NCI-H774 (cell line): Measurements from ENCODE around the gene MAMDC4.
"Not testable (repeated sequence)": the region's sequence is repeated elsewhere in the genome, so short reads cannot be mapped to it uniquely, and the experiment has no call there.

ENCODE experiments used
- DNase-seq: peaks from one replicate; lab custom pipeline; 2025; lab: John Stamatoyannopoulos, UW

Gene MAMDC4

DNA sequence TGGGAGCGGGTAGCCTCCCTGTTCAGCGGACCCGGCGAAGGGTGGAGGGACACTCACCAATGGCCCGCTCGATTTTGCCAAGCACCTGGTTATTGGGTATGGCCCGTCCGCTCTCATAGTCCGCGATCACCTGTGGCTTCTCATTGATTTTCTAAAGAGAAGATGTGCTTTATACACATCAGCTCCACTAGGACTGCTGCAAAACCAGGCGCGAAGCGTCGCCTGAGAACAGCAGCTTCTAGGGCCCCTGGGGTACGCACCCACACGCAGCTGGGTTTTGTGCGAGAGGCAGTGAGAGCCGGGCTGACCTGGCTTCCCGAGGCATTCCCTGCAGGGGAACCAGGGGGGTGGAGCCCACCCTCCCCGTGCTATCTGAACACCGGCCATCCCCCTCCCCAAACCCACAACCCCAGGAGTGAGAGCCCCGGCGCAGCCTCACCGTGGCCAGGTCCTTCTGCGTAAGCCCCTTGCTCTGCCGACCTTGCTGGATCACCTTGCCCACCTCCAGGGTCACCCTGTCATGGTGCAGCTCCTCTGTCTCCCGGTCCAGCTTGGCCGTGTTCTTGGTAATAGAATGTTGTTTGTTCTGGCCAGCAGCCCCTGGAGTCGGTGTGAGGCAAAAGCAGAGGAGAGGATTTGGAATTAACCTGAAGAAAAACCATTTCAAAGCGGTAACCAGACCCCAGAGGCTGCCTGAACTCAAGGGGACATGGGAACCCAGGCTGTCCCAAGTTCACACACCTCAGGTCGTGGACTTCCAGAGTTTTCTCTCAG is 10.9 kb downstream of the MAMDC4 start:
- no peak for DNase-seq

DNA sequence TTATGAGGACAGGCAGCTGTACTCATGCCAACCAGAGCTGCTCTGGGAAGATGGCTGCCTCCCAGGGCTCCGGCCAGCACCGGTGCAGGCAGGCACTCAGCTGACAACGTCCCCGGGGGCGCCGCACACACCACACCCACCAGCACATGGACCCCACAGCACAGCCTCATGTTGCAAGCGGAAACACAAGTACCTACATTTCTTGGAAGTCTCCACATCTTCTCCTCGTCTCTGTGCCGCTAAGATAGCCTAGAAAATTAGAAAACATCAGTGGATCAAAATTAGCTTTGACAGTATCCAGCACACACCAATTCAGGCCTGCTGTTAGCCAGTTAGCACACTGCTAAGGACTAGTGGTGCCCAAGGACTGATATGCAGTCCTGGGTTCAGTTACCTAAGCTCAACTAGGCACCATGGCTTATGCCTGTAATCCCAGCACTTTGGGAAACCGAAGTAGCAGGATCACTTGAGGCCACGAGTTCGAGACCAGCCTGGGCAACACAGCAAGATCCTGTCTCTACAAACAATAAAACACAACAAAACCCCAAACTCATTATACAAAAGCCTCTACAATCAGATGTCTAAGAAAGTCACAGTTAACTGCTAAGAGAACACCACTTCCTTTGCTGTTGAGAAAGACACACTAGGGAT is 11.6 kb downstream of the MAMDC4 start:
- DNase-seq = no peak

DNA sequence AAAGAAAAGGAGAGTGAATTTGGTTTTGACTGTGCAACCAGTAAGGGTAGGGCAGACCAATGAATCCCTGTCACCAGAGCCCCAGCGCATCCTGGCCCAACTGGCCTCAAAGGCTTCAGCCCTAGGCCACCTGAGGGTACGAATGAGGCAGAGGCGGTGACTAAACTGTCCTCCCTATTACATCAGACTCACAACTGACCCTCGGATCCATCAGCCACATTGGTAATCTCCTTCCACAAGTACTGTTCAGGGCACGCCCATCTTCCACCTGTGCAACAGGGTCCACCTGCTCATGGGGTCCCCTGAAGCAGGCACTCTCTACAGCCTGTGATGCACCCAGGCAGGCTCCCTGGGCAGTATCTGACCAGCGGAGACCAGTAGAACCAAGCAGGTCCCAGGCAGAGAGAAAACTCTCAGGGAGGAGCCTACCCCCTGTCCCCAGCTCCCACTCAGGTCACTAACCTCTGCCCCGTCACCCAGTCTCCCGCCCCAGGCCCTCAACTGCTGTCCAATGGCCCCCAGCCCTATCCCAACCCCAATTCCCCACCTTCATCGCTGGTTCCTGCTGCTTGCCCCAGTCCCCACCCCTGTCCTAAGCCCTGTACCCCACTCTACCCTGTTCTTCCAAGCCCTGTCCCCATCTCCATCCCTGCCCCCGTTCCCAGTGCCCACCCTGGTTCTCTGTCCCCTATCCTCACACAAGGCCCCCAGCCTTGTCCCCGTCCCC is 13.1 kb downstream of the MAMDC4 start:
- no peak for DNase-seq

- no peak for DNase-seq
Observed at GRCh38 chr9:136865768-136866103, 13.6 kb downstream of the MAMDC4 start.

GRCh38 chr9:136866898-136867421 is 14.8 kb downstream of the MAMDC4 start:
- not testable (repeated sequence) for DNase-seq

DNA sequence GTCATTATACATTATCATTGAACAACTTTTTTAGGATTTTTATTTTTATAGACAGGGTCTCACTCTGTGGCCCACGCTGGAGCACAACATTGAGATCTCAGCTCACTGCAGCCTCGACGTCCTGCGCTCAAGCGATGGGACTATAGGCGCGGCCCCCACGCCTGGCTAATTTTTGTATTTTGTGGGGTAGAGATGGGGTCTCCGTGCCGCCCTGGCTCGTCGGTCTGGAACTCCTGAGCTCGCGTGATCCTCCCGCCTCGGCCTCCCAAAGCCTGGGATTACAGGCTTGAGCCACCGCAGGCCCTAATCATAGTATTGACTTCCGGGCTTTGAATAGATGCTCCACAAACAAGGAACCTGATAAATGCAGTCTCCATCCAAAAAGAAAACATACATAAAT is 15.3 kb downstream of the MAMDC4 start:
- DNase-seq = no peak

DNA sequence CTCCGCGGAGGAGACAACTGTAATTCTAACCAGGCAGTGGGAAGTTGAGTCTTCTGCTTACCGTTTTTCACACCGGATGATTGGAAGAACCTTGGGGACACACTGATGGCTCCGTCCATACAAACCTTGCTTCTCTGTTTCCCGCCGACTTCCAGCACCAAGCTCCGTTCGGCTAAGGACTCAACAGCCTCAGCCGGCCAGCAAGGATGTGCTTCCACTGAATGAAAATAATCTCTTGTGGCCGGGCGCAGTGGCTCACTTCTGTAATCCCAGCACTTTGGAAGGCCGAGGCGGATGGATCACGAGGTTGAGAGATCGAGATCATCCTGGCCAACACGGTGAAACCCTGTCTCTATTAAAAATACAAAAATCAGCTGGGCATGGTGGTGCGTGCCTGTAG is 15.8 kb downstream of the MAMDC4 start:
- no peak for DNase-seq

GRCh38 chr9:136868644-136869043 is 16.5 kb downstream of the MAMDC4 start:
- DNase-seq = no peak

GRCh38 chr9:136869611-136870010 is 17.5 kb downstream of the MAMDC4 start:
- DNase-seq = not testable (repeated sequence)

GRCh38 chr9:136875155-136875554 is 23.0 kb downstream of the MAMDC4 start:
- DNase-seq = no peak

GRCh38 chr9:136876476-136876875 is 24.3 kb downstream of the MAMDC4 start:
- no peak for DNase-seq

- DNase-seq = no peak
Observed at GRCh38 chr9:136880651-136881050, 28.5 kb downstream of the MAMDC4 start.

DNA sequence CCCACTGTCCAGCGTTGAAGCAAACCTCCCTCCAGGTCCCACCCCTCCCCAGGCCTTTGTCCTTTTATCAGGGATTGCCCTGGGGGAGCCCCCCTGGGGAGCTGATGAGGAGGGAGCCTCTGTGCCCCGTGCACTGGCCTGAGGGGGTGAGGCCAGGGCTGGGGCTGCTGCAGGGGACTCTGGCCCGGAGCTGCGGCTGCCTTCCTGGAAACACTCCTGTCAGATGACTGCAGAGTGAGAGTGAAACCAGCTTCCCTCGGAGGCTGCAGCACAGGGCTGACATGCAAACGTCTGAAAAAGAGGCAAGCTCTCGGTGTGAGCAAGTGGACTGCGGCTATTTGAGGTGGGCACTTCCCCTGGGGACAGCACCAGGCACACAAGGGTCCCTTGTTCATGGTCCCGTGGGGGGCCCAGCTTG is 29.6 kb downstream of the MAMDC4 start:
- no peak for DNase-seq

- DNase-seq = no peak
Observed at GRCh38 chr9:136882109-136882946, 30.2 kb downstream of the MAMDC4 start.

- DNase-seq = not testable (repeated sequence)
Observed at GRCh38 chr9:136882947-136883283, 30.8 kb downstream of the MAMDC4 start.

GRCh38 chr9:136883670-136884069 is 31.5 kb downstream of the MAMDC4 start:
- DNase-seq = not testable (repeated sequence)

DNA sequence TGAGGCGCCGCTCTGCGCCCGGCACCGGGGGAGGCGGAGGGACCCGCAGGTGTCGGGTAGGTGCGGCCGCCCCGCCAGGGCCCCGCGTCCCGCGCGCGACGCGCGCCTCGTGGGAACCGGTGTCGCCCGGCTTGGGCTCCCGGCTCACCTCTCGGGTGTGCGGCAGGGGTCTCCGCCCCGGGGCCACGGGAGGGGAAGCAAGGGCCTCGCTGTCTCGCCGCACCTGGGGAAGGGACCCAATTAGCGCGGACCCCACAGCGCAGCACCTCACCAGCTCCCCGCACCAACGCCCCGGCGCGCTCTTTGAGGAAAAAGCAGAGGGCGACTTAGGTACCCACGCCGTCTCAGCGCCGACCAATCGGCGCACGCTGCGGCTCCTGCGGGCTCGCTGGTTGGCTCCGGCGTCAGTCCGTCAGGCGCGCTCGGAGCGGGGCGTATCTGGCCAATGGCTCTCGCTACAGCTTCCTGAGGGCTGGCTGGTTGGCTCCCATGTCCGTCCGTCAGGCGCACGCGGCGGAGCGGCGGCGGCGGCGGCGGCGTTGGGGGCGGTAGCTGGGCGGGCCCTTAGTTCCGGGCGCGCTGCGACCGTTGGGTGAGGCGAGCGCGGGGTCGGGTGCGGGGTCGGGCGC is 33.9 kb downstream of the MAMDC4 start, which contains the start of gene TRAF2:
Gene TRAF2 (plus strand): TSS at position 567 of the 629 bp plus-strand sequence. CDS start 12,225 bp downstream, outside the sequence.
- peak; percentile 100 for DNase-seq

DNA sequence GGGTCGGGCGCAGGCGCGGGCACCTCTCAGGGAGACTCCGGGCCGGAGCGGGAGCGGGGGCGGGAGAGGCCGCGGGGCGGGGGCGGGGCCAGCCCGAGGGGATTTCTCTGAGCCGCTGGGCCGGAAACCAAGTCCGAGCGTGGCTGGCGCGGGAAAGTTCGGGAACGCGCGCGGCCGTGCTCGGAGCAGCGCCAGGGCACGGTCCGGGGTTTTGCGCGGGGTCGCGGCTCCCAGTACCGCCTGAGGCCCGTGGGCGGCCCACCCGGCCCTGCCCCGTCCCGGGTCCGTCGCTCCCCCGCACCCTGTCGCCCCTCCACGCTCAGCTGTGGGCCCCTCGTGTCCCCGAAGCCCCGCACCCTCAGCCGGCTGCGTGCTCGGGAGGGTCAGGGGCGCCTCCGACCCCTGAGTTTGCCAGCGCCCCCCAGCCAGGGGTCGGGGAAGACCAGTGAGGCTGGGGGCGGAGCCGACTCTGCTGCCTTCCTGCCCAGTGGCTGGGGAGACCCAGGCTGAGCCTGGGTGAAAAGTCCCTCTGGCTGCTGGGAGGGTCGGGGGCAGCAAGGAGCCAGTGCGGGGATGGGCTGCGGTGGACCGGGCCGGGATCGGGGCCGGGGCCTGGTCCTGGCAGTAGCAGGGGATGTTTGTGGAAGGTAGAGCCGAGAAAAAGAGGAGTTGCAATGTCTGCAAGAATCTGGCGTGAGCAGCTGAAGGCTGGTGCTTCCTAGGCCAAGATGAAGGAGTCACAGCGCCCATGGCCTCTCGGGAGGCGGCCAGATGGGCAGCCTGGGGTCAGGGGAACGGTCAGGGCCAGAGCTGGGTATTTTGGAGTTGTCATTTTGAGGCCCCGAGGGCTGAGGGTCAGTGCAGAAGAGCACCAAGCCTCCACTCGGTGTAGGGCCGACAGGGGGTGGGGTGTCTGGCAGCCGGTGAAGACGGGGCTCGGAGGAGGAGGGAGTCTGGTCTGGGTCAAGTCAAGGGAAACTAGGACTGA is 34.8 kb downstream of the MAMDC4 start:
- DNase-seq = no peak

DNA sequence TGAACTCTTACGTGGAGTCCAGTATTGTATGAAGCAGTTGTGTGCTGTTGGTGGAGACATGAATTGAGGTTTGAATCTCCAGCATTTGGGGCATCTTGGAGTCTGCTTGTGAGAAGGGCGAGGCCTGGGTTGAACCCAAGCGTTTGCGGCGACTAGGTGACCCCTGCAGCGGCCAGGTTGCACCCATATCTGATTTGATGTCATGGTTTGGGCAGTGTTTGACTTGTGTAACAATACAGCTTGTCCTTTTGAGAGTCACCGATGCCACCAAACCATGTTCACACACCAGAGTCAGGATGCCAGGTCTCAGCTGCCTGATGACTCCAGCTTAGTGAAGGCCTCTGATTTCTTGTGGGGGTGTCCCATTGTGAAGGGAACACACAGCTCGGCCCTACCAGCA is 36.3 kb downstream of the MAMDC4 start:
- no peak for DNase-seq

GRCh38 chr9:136889858-136890257 is 37.7 kb downstream of the MAMDC4 start:
- DNase-seq = no peak
